ENCODE data around the gene TRIM38. TPM values are rescaled to one million over a fixed set of nuclear protein-coding genes. Genes with fewer than 3 reads are reported as not detected.

TRIM38 gene
- total RNA-seq, 1 donor from 2014 or later = 0.77 TPM

GRCh38 chr6:26031595-26032339 lies 69.2 kb downstream of the TRIM38 start:
- peak; percentile 32 for TF ChIP-seq CTCF (conservative IDR thresholded peaks at IDR 0.05)
- no peaks in the 10 kb centered on the region for H3K9me3 Mint-ChIP-seq
- H3K27me3 Mint-ChIP-seq (ENCODE audit: low read depth) = peaks cover 11% of the 10 kb centered on the region
- peak; percentile 86 for DNase-seq (ENCODE audit: low read depth, low spot score)
- peaks cover 78% of the 10 kb centered on the region for H3K4me1 Mint-ChIP-seq
- no peaks in the 10 kb centered on the region for H3K36me3 Mint-ChIP-seq (ENCODE audit: low read depth)
- H3K4me3 Mint-ChIP-seq = peak overlapping the region; percentile 95
- peak overlapping the region; percentile 96 for H3K27ac Mint-ChIP-seq (ENCODE audit: unreplicated experiment)

GRCh38 chr6:26032340-26033084 lies 69.9 kb downstream of the TRIM38 start:
- no peak for TF ChIP-seq CTCF (conservative IDR thresholded peaks at IDR 0.05)
- DNase-seq (ENCODE audit: low read depth, low spot score) = no peak
- H3K27ac Mint-ChIP-seq (ENCODE audit: unreplicated experiment) = peak overlapping the region; percentile 97
- H3K4me1 Mint-ChIP-seq = peaks cover 71% of the 10 kb centered on the region
- peaks cover 6% of the 10 kb centered on the region for H3K27me3 Mint-ChIP-seq (ENCODE audit: low read depth)
- H3K4me3 Mint-ChIP-seq = peak overlapping the region; percentile 95
- no peaks in the 10 kb centered on the region for H3K36me3 Mint-ChIP-seq (ENCODE audit: low read depth)
- no peaks in the 10 kb centered on the region for H3K9me3 Mint-ChIP-seq

- Mint-ChIP-seq H3K36me3 (ENCODE audit: low read depth) (no peaks in the 10 kb centered on the region), H3K4me3 (peak overlapping the region; percentile 95), H3K9me3 (no peaks in the 10 kb centered on the region), H3K27ac (ENCODE audit: unreplicated experiment) (peak overlapping the region; percentile 97), H3K27me3 (ENCODE audit: low read depth) (peaks cover 6% of the 10 kb centered on the region), H3K4me1 (peaks cover 64% of the 10 kb centered on the region)
- TF ChIP-seq CTCF (conservative IDR thresholded peaks at IDR 0.05) = no peak
- DNase-seq (ENCODE audit: low read depth, low spot score) = peak; percentile 39
Measured at GRCh38 chr6:26033085-26033940, 70.7 kb downstream of the TRIM38 start.

GRCh38 chr6:26033941-26034354 lies 71.3 kb downstream of the TRIM38 start:
- Mint-ChIP-seq H3K27me3 (ENCODE audit: low read depth) (peaks cover 6% of the 10 kb centered on the region), H3K36me3 (ENCODE audit: low read depth) (no peaks in the 10 kb centered on the region), H3K4me3 (peak overlapping the region; percentile 95), H3K27ac (ENCODE audit: unreplicated experiment) (peak overlapping the region; percentile 59), H3K4me1 (peaks cover 58% of the 10 kb centered on the region), H3K9me3 (no peaks in the 10 kb centered on the region)
- peak; percentile 31 for DNase-seq (ENCODE audit: low read depth, low spot score)
- no peak for TF ChIP-seq CTCF (conservative IDR thresholded peaks at IDR 0.05)

- DNase-seq (ENCODE audit: low read depth, low spot score) = no peak
- no peaks in the 10 kb centered on the region for H3K36me3 Mint-ChIP-seq (ENCODE audit: low read depth)
- no peak for TF ChIP-seq CTCF (conservative IDR thresholded peaks at IDR 0.05)
- H3K27ac Mint-ChIP-seq (ENCODE audit: unreplicated experiment) = no peak overlapping the region
- H3K27me3 Mint-ChIP-seq (ENCODE audit: low read depth) = peaks cover 6% of the 10 kb centered on the region
- peaks cover 2% of the 10 kb centered on the region for H3K9me3 Mint-ChIP-seq
- peaks cover 49% of the 10 kb centered on the region for H3K4me1 Mint-ChIP-seq
- H3K4me3 Mint-ChIP-seq = peak overlapping the region; percentile 95
Measured at GRCh38 chr6:26034905-26035304, 72.3 kb downstream of the TRIM38 start.
